ENCODE results near the gene OCA2.
A peak's percentile ranks its signal among the peaks of the same experiment; 100 is the strongest.
"Not testable (repeated sequence)": the region's sequence is repeated elsewhere in the genome, so short reads cannot be mapped to it uniquely, and the experiment has no call there.

OCA2 gene

DNA sequence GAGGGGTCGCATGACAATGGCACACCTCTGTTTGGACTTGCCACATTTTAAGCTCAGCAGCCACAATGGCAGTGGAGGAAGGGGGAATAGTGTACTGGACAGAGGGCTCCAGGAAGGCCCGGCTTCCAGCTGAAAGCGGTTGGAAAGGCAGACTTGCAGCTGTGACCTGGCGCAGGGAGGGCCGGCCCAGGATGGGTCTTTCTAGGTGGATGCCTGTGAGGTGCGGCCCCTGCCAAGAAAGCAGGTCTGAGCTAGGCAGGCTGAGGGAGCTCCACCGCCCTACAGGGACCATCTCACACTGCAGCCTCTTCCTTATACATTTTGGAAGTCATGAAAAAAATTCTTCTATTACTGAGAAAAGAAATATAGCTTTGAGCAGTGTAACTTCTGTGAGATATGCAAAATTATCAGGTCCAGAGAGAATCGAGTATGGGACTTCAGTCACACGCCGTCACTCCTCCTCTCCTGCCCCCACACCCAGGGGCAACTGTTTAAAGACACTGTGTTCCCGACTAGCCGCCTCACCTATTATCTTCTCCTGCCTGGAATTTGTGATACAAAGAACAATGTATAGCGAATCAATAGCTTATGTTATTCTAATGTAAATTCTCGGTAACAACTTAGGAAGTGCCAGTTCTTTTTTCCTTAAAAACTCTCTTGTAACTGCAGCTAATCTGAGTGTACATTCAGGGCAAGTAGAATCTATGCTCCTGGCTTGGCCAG, 331.0 kb downstream of the OCA2 start:
- Histone ChIP-seq H3K36me3 (ENCODE audit: control insufficient read depth, insufficient read depth, low read length) (no peaks in the 10 kb centered on the region), H3K4me3 (ENCODE audit: low read depth, low read length) (no peak overlapping the region), H3K4me1 (ENCODE audit: control insufficient read depth, insufficient read depth, low read length) (peaks cover 22% of the 10 kb centered on the region), H3K9me3 (ENCODE audit: control insufficient read depth, insufficient read depth, low read length) (peaks cover 15% of the 10 kb centered on the region), H3K9ac (ENCODE audit: low read depth, low read length) (no peak overlapping the region), H3K27ac (ENCODE audit: low read depth, low read length) (peak overlapping the region; percentile 4), H3K27me3 (ENCODE audit: control insufficient read depth, insufficient read depth, low read length) (no peaks in the 10 kb centered on the region)

DNA sequence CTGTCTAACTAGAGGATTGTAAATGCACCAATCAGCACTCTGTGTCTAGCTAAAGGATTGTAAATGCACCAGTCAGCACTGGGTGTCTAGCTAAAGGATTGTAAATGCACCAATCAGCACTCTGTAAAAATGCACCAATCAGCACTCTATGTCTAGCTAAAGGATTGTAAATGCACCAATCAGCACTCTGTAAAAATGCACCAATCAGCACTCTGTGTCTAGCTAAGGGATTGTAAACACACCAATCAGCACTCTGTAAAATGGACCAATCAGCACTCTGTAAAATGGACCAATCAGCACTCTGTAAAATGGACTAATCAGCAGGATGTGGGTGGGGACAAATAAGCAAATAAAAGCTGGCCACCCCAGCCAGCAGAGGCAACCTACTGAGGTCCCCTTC, 331.7 kb downstream of the OCA2 start:
- Histone ChIP-seq H3K4me1 (ENCODE audit: control insufficient read depth, insufficient read depth, low read length) (peaks cover 22% of the 10 kb centered on the region), H3K9me3 (ENCODE audit: control insufficient read depth, insufficient read depth, low read length) (peaks cover 15% of the 10 kb centered on the region)
- H3K27ac ChIP-seq (ENCODE audit: low read depth, low read length); H3K4me3 ChIP-seq (ENCODE audit: low read depth, low read length); H3K36me3 ChIP-seq (ENCODE audit: control insufficient read depth, insufficient read depth, low read length); H3K9ac ChIP-seq (ENCODE audit: low read depth, low read length); H3K27me3 ChIP-seq (ENCODE audit: control insufficient read depth, insufficient read depth, low read length): not testable (repeated sequence)

DNA sequence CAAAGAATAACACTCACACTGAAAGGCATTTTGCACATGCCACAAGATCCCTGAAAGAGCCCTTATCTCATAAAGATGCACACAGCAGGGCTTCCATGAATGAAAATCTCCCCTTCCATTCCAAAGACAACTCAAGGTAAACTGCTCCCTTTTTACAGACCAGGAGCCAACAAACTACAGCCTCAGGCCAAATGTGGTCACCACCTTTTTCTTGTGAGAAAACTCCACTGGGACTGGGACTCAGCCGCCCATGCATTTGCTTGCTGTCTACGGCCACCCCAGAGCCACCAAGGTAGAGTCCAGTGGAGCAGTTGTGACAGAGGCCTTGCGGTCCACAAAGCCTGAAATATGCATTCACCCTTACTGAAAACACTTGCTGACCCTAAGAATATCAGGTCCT, 334.8 kb downstream of the OCA2 start:
- Histone ChIP-seq H3K9ac (ENCODE audit: low read depth, low read length) (no peak overlapping the region), H3K9me3 (ENCODE audit: control insufficient read depth, insufficient read depth, low read length) (peaks cover 15% of the 10 kb centered on the region), H3K4me1 (ENCODE audit: control insufficient read depth, insufficient read depth, low read length) (peaks cover 22% of the 10 kb centered on the region), H3K4me3 (ENCODE audit: low read depth, low read length) (no peak overlapping the region), H3K27me3 (ENCODE audit: control insufficient read depth, insufficient read depth, low read length) (no peaks in the 10 kb centered on the region), H3K27ac (ENCODE audit: low read depth, low read length) (peak overlapping the region; percentile 38), H3K36me3 (ENCODE audit: control insufficient read depth, insufficient read depth, low read length) (no peaks in the 10 kb centered on the region)

DNA sequence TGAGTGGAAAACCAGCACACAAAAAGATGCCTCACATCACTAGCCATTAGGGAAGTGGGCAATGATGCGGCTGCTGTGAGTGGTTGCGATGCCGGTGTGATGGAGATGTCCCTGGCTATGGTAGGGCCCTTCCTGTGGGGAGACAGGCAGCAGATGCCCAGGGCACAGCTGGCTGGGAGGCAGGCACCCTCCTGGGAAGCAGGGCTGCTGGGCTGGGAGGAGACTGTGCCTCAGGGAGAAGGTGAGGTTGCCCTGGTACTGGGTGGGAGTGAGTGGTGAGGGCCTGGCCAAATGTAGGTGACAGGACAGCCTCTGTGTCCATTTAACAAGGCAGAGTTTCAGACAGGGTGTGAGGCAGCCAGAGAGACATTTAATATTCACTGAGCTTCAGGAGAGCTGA, 335.6 kb downstream of the OCA2 start:
- Histone ChIP-seq H3K36me3 (ENCODE audit: control insufficient read depth, insufficient read depth, low read length) (no peaks in the 10 kb centered on the region), H3K4me3 (ENCODE audit: low read depth, low read length) (no peak overlapping the region), H3K27me3 (ENCODE audit: control insufficient read depth, insufficient read depth, low read length) (no peaks in the 10 kb centered on the region), H3K9me3 (ENCODE audit: control insufficient read depth, insufficient read depth, low read length) (peaks cover 15% of the 10 kb centered on the region), H3K27ac (ENCODE audit: low read depth, low read length) (no peak overlapping the region), H3K4me1 (ENCODE audit: control insufficient read depth, insufficient read depth, low read length) (peaks cover 22% of the 10 kb centered on the region), H3K9ac (ENCODE audit: low read depth, low read length) (no peak overlapping the region)

DNA sequence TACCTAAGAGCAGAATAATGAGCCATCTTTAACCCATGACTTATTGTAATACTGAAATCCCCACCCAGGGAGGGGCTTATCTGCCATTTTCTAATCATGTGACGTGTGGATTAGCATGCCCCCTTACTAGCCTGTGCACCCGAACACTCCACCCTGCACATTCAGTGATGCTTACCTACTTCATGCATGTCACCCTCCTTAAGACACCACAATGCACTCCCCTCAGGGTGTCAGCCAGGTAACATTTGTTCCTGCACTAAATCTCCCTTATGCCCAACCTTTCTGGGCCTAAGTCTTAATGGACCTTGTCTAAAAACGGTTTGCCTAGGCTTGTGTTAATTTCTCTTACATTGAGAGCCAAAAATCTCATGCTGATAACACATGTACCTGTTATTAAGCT, 336.6 kb downstream of the OCA2 start:
- Histone ChIP-seq H3K27ac (ENCODE audit: low read depth, low read length) (no peak overlapping the region), H3K9me3 (ENCODE audit: control insufficient read depth, insufficient read depth, low read length) (peaks cover 15% of the 10 kb centered on the region), H3K36me3 (ENCODE audit: control insufficient read depth, insufficient read depth, low read length) (no peaks in the 10 kb centered on the region), H3K4me3 (ENCODE audit: low read depth, low read length) (no peak overlapping the region), H3K9ac (ENCODE audit: low read depth, low read length) (no peak overlapping the region), H3K27me3 (ENCODE audit: control insufficient read depth, insufficient read depth, low read length) (no peaks in the 10 kb centered on the region), H3K4me1 (ENCODE audit: control insufficient read depth, insufficient read depth, low read length) (peaks cover 14% of the 10 kb centered on the region)

DNA sequence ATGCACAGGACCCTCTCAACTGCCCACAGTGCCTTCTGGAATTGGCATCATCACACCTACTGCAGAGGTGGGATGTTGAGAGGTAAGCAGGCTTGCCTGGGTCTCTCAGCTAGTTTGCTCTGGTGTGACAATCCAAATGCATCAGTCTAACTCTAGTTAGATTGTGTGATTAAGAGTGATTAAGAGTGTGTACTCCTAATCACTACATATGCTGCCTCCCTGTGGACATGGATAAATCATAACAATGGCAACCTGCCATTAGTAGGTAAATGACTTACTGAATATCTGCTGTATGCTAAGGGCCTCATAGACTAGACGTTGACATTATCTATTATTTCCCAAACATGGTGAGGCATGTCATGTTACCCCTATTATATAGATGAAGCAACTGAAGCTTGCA, 342.1 kb downstream of the OCA2 start:
- Histone ChIP-seq H3K9ac (ENCODE audit: low read depth, low read length) (no peak overlapping the region), H3K4me3 (ENCODE audit: low read depth, low read length) (no peak overlapping the region), H3K4me1 (ENCODE audit: control insufficient read depth, insufficient read depth, low read length) (no peaks in the 10 kb centered on the region), H3K9me3 (ENCODE audit: control insufficient read depth, insufficient read depth, low read length) (no peaks in the 10 kb centered on the region), H3K27me3 (ENCODE audit: control insufficient read depth, insufficient read depth, low read length) (no peaks in the 10 kb centered on the region), H3K27ac (ENCODE audit: low read depth, low read length) (no peak overlapping the region), H3K36me3 (ENCODE audit: control insufficient read depth, insufficient read depth, low read length) (no peaks in the 10 kb centered on the region)

DNA sequence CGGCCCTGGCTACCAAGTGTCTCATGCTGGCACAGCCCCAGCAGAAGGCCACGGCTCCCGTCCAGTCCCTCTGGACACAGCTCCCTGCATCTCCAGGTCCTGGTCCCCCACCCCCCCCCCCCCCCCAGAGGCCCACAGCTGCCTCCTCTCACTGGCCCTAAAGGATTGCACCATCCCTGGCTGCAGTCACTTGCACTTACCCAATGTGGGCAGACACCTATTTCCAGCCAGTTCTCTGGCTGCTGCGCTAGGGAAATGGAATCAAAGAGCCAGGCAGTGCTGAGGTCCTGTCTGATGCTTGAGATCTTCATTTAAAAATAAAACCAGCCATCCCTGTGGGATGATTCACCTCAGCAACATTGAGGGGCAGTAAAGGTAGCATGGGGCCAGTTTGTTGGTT, 346.4 kb downstream of the OCA2 start:
- H3K36me3 ChIP-seq (ENCODE audit: control insufficient read depth, insufficient read depth, low read length) = no peaks in the 10 kb centered on the region
- H3K27me3 ChIP-seq (ENCODE audit: control insufficient read depth, insufficient read depth, low read length) = no peaks in the 10 kb centered on the region
- no peak overlapping the region for H3K4me3 ChIP-seq (ENCODE audit: low read depth, low read length)
- H3K4me1 ChIP-seq (ENCODE audit: control insufficient read depth, insufficient read depth, low read length) = peaks cover 10% of the 10 kb centered on the region
- H3K9me3 ChIP-seq (ENCODE audit: control insufficient read depth, insufficient read depth, low read length) = no peaks in the 10 kb centered on the region
- no peak overlapping the region for H3K9ac ChIP-seq (ENCODE audit: low read depth, low read length)
- no peak overlapping the region for H3K27ac ChIP-seq (ENCODE audit: low read depth, low read length)

DNA sequence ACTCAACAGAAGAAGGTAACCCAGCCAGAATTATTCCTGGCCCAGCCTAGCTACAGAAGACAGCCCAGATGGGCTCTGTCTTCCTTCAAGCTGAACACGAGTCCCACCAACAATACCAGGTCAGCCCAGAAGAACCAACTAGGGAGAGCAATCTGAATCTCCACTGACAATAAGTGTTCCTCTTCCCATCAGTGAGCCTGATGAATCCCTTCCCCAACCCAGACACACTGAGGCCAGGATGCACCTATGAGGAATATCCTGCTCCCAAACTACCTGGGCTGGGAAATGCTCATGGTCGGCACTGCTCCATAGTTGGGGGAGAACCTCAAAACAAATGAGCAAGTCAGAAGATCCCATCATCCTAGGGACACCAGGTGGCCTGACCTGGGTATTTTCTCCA, 351.1 kb downstream of the OCA2 start:
- H3K4me1 ChIP-seq (ENCODE audit: control insufficient read depth, insufficient read depth, low read length) = peaks cover 10% of the 10 kb centered on the region
- no peaks in the 10 kb centered on the region for H3K27me3 ChIP-seq (ENCODE audit: control insufficient read depth, insufficient read depth, low read length)
- H3K9ac ChIP-seq (ENCODE audit: low read depth, low read length) = no peak overlapping the region
- no peak overlapping the region for H3K4me3 ChIP-seq (ENCODE audit: low read depth, low read length)
- no peaks in the 10 kb centered on the region for H3K36me3 ChIP-seq (ENCODE audit: control insufficient read depth, insufficient read depth, low read length)
- no peak overlapping the region for H3K27ac ChIP-seq (ENCODE audit: low read depth, low read length)
- H3K9me3 ChIP-seq (ENCODE audit: control insufficient read depth, insufficient read depth, low read length) = no peaks in the 10 kb centered on the region

DNA sequence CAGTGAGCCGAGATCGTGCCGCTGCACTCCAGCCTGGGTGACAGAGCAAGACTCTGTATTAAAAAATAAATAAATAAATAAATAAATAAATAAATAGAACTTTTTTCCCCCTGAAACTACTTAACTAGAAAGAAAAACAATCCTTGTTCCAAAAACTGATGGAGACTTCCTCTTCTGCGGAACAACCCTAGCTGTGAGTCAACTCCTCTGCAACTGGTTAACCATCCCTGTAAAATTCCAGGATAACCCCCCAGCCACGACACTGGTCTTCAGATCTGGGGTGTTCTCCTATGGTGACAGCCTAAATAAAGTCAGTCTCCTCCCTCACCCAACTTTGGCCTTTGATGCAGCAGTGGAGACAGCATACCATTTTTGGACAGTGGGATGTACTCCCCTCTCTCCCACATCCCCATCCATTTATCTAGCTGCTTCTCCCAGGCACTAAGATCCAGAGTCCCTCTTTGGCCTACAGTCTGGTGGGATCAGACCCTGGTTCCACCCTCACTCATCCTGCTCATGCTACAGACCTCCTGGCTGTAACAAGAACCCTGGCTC, 352.6 kb downstream of the OCA2 start:
- Histone ChIP-seq H3K27me3 (ENCODE audit: control insufficient read depth, insufficient read depth, low read length) (no peaks in the 10 kb centered on the region), H3K36me3 (ENCODE audit: control insufficient read depth, insufficient read depth, low read length) (no peaks in the 10 kb centered on the region), H3K27ac (ENCODE audit: low read depth, low read length) (no peak overlapping the region), H3K4me1 (ENCODE audit: control insufficient read depth, insufficient read depth, low read length) (peaks cover 10% of the 10 kb centered on the region), H3K9me3 (ENCODE audit: control insufficient read depth, insufficient read depth, low read length) (no peaks in the 10 kb centered on the region), H3K9ac (ENCODE audit: low read depth, low read length) (no peak overlapping the region), H3K4me3 (ENCODE audit: low read depth, low read length) (no peak overlapping the region)

DNA sequence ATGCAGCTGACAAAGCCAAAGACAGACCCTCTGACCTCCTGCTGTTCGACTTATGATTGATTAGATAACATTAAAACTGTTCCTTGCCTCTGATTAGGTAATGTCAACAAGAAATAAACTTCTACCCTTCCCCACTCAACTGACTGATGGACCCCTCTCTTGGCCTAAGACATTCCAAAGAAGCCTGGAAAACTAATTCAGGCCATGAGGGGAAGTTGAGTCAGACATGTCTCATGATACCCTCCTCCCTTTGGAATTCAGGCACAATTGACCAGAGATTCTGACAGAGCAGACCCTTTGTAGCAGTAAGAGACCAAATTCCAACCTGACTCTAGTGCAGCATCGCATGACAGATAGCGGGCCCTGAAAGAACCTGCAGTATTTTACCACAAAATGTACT, 354.5 kb downstream of the OCA2 start:
- H3K27me3 ChIP-seq (ENCODE audit: control insufficient read depth, insufficient read depth, low read length) = no peaks in the 10 kb centered on the region
- no peak overlapping the region for H3K9ac ChIP-seq (ENCODE audit: low read depth, low read length)
- peaks cover 9% of the 10 kb centered on the region for H3K4me1 ChIP-seq (ENCODE audit: control insufficient read depth, insufficient read depth, low read length)
- no peak overlapping the region for H3K4me3 ChIP-seq (ENCODE audit: low read depth, low read length)
- no peaks in the 10 kb centered on the region for H3K9me3 ChIP-seq (ENCODE audit: control insufficient read depth, insufficient read depth, low read length)
- no peaks in the 10 kb centered on the region for H3K36me3 ChIP-seq (ENCODE audit: control insufficient read depth, insufficient read depth, low read length)
- no peak overlapping the region for H3K27ac ChIP-seq (ENCODE audit: low read depth, low read length)

DNA sequence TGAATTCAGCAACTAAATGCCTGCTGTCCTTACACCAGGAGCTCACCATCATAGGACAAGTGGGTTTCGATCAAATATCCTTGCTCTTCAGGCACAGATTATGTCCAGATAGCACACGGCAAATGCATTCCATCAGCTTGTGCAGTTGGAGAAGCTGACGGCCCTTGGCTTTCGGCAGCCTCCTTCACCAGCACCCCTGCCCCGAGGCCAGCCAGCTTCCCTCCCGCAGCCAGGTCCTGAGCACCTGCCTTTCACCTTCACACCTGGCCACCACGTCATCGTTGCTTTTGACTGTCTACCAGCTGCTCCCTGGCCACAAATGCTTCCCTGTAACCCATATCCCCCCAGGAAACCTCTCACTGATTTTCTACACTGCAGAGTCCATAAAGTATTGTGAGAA, 355.5 kb downstream of the OCA2 start:
- Histone ChIP-seq H3K27ac (ENCODE audit: low read depth, low read length) (no peak overlapping the region), H3K9ac (ENCODE audit: low read depth, low read length) (no peak overlapping the region), H3K4me1 (ENCODE audit: control insufficient read depth, insufficient read depth, low read length) (no peaks in the 10 kb centered on the region; the same call in 1 of the 2 replicates), H3K36me3 (ENCODE audit: control insufficient read depth, insufficient read depth, low read length) (no peaks in the 10 kb centered on the region), H3K4me3 (ENCODE audit: low read depth, low read length) (no peak overlapping the region), H3K27me3 (ENCODE audit: control insufficient read depth, insufficient read depth, low read length) (no peaks in the 10 kb centered on the region), H3K9me3 (ENCODE audit: control insufficient read depth, insufficient read depth, low read length) (no peaks in the 10 kb centered on the region)
